Posterior vena cava (tissue), 2 donors: ENCODE data around the gene FRMD3. TPM values are rescaled to one million over a fixed set of nuclear protein-coding genes. Genes with fewer than 3 reads are reported as not detected.
A peak's percentile ranks its signal among the peaks of the same experiment; 100 is the strongest.

Experiments
- DNase-seq: peaks from one replicate; pipeline ENCODE4 v3.0.0-alpha.2; 2020; ENCODE audit warnings: low spot score
- intact Hi-C, 2 donors: fragments of 100-400 bp; cut with DNase I; formaldehyde crosslinking; loops; one replicate each; pipeline versions ENCODE4 v1.14.1 to v1.14.2; 2022 to 2023
- total RNA-seq, 2 donors: library from RNA; stranded (reverse); fragmentation: NEBNext Ultra II Directional; extraction: Animal tissue kit (Norgen Biotek cat#: 25700); gene quantifications; one replicate each; pipeline ENCODE4 v1.2.1, GENCODE V29; 2021
- donor health status: DM: yes; HTN: yes; CAD: no.
- donor health status: DM: yes; HTN: yes; CAD: no.

Gene FRMD3
- total RNA-seq, 2 donors from 2014 or later: 5.1 TPM

GRCh38 chr9:83448626-83449025, 89.6 kb downstream of the FRMD3 start:
- intact Hi-C loops: no loop called here
- DNase-seq: no peak

GRCh38 chr9:83447351-83447750, 90.8 kb downstream of the FRMD3 start:
- DNase-seq: no peak
- intact Hi-C loops: no loop called here

GRCh38 chr9:83445703-83446265, 92.4 kb downstream of the FRMD3 start:
- DNase-seq: no peak
- intact Hi-C loops: loop anchor here in 1 of 2 donors (1.0 kb wide), 1 partner anchor 46 kb away; no protein-coding TSS in a partner anchor

- peak; percentile 81 for DNase-seq
- intact Hi-C loops: no loop called here
These were observed 94.1 kb downstream of the FRMD3 start for GRCh38 chr9:83444110-83444509.

GRCh38 chr9:83441390-83441789, 96.8 kb downstream of the FRMD3 start:
- intact Hi-C loops: no loop called here
- DNase-seq: no peak

- intact Hi-C loops: no loop called here
- no peak for DNase-seq
These were observed 97.6 kb downstream of the FRMD3 start for GRCh38 chr9:83440641-83441040.

GRCh38 chr9:83435301-83435700, 102.9 kb downstream of the FRMD3 start:
- intact Hi-C loops: no loop called here
- no peak for DNase-seq

- intact Hi-C loops: no loop called here
- DNase-seq: no peak
These were observed 103.9 kb downstream of the FRMD3 start for GRCh38 chr9:83434254-83434653.

GRCh38 chr9:83433846-83434245, 104.4 kb downstream of the FRMD3 start:
- DNase-seq: no peak
- intact Hi-C loops: no loop called here

- no peak for DNase-seq
These were observed 105.2 kb downstream of the FRMD3 start for GRCh38 chr9:83432877-83433550.

GRCh38 chr9:83432104-83432627, 106.0 kb downstream of the FRMD3 start:
- peak; percentile 81 for DNase-seq
- intact Hi-C loops: no loop called here

More at GRCh38 chr9:83432877-83433550, 105.2 kb downstream of the FRMD3 start:
- intact Hi-C loops: no loop called here

GRCh38 chr9:83431101-83432060, 106.8 kb downstream of the FRMD3 start:
- no peak for DNase-seq
- intact Hi-C loops: no loop called here

GRCh38 chr9:83430681-83431080, 107.5 kb downstream of the FRMD3 start:
- no peak for DNase-seq
- intact Hi-C loops: no loop called here

- no peak for DNase-seq
- intact Hi-C loops: no loop called here
These were observed 109.0 kb downstream of the FRMD3 start for GRCh38 chr9:83429229-83429628.

- intact Hi-C loops: no loop called here
- no peak for DNase-seq
These were observed 113.0 kb downstream of the FRMD3 start for GRCh38 chr9:83425240-83425639.

- no peak for DNase-seq
- intact Hi-C loops: no loop called here
These were observed 113.4 kb downstream of the FRMD3 start for GRCh38 chr9:83424831-83425230.

- intact Hi-C loops: no loop called here
- DNase-seq: no peak
These were observed 114.1 kb downstream of the FRMD3 start for GRCh38 chr9:83423815-83424707.

GRCh38 chr9:83422527-83422926, 115.7 kb downstream of the FRMD3 start:
- no peak for DNase-seq
- intact Hi-C loops: no loop called here

GRCh38 chr9:83420486-83420885, 117.7 kb downstream of the FRMD3 start:
- no peak for DNase-seq
- intact Hi-C loops: no loop called here
